ENCODE data around the gene ELMO1. TPM values are rescaled to one million over a fixed set of nuclear protein-coding genes. Genes with fewer than 3 reads are reported as not detected.

The ELMO1 gene
- total and polyA plus RNA-seq, 10 of the 15 experiments (the other 5 are each of a cell fraction or from before 2014, with no cell fraction given): 22.6 to 85.9 (median 56.6) TPM

GRCh38 chr7:37205451-37205850, 243.2 kb downstream of the ELMO1 start (continued):
- TF ChIP-seq ATF2 (IDR thresholded peaks at IDR 0.05; ENCODE audit: low read length): no peak
- no peak for TF ChIP-seq FOXM1 (IDR thresholded peaks at IDR 0.05; ENCODE audit: low read depth, low read length)
- TF ChIP-seq SMAD1 (IDR thresholded peaks at IDR 0.05; ENCODE audit: low read depth, partially characterized antibody): no peak
- TF ChIP-seq SPI1 (IDR thresholded peaks at IDR 0.05; ENCODE audit: borderline replicate concordance, insufficient read depth, low read depth, low read length): no peak
- TF ChIP-seq, protein P1, sequence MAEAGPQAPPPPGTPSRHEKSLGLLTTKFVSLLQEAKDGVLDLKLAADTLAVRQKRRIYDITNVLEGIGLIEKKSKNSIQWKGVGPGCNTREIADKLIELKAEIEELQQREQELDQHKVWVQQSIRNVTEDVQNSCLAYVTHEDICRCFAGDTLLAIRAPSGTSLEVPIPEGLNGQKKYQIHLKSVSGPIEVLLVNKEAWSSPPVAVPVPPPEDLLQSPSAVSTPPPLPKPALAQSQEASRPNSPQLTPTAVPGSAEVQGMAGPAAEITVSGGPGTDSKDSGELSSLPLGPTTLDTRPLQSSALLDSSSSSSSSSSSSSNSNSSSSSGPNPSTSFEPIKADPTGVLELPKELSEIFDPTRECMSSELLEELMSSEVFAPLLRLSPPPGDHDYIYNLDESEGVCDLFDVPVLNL (IDR thresholded peaks at IDR 0.05; ENCODE audit: low read depth, low read length): no peak
- TF ChIP-seq RELA (IDR thresholded peaks at IDR 0.05; ENCODE audit: borderline replicate concordance, partially characterized antibody): no peak

GRCh38 chr7:37201876-37202198, 246.8 kb downstream of the ELMO1 start:
- Histone ChIP-seq H3K4me1 (ENCODE audit: control insufficient read depth, insufficient read depth, low read length) (0 out of 2 replicates have a peak, but pooled peaks cover 3% of the 10 kb centered on the region), H3K27me3 (replicated peaks in 1 of 2; ENCODE audit: control insufficient read depth in 2 of 2, insufficient read depth in 2 of 2, low read length in 1 of 2) (no peaks in the 10 kb centered on the region), H3K36me3 (ENCODE audit: control insufficient read depth in 2 of 2, insufficient read depth in 2 of 2, low read length in 1 of 2) (peaks cover 2 to 12% of the 10 kb centered on the region in 2 experiments; a peak in 3 of 4 replicates), H3K4me2 (ENCODE audit: control insufficient read depth, insufficient read depth) (no peak overlapping the region), H3K9me3 (replicated peaks; ENCODE audit: control insufficient read depth, insufficient read depth, low read length) (no peaks in the 10 kb centered on the region), H3K79me2 (ENCODE audit: control insufficient read depth, insufficient read depth, low read length) (no peaks in the 10 kb centered on the region), H3K4me3 (no peak overlapping the region), H3K27ac (ENCODE audit: control insufficient read depth, insufficient read depth) (no peak overlapping the region), H2AFZ (ENCODE audit: control insufficient read depth, low read depth, low read length) (no peak overlapping the region), H4K20me1 (ENCODE audit: control insufficient read depth, insufficient read depth) (no peaks in the 10 kb centered on the region), H3K9ac (ENCODE audit: control insufficient read depth, insufficient read depth, low read length) (no peak overlapping the region)
- SMC1A ChIA-PET (ENCODE audit: uncharacterized antibody, unreplicated experiment): interaction anchor here (0.7 to 3.0 kb wide), 11 partner anchors 8 to 728 kb away, joined by 3 to 11 read pairs (median 4); no protein-coding TSS in a partner anchor
- 66% methylated on average over 2 of the region's 2 CpGs for WGBS (ENCODE audit: insufficient coverage, insufficient replicate concordance, low lambda C conversion rate, missing lambda C conversion rate)
- intact Hi-C loops (cut with micrococcal nuclease; ENCODE audit: unreplicated experiment) (loop anchor here (1.0 kb wide), 1 partner anchor 715 kb away; no protein-coding TSS in a partner anchor), in situ Hi-C loops (cut with MboI) (loop anchor here (5.0 kb wide), 1 partner anchor 720 kb away; no protein-coding TSS in a partner anchor)
- ATAC-seq: peak; percentile 38
- RAD21 ChIA-PET (ENCODE audit: unreplicated experiment): interaction anchor here (1.0 to 2.7 kb wide), 5 partner anchors 151 to 729 kb away, joined by 3 to 13 read pairs (median 4); no protein-coding TSS in a partner anchor
- CTCF ChIA-PET: interaction anchor here (0.7 to 6.3 kb wide), 16 partner anchors 10 to 834 kb away, joined by 3 to 49 read pairs (median 8); no protein-coding TSS in a partner anchor
- FAIRE-seq: no peak
- no TSS peak for BruUV-seq (replicated peaks)
- DNase-seq (ENCODE audit: low read depth, low spot score): no peak
- POLR2A ChIA-PET: no interaction called here
- no peak for TF ChIP-seq IKZF1 (conservative IDR thresholded peaks at IDR 0.05)
- TF ChIP-seq, protein P2, sequence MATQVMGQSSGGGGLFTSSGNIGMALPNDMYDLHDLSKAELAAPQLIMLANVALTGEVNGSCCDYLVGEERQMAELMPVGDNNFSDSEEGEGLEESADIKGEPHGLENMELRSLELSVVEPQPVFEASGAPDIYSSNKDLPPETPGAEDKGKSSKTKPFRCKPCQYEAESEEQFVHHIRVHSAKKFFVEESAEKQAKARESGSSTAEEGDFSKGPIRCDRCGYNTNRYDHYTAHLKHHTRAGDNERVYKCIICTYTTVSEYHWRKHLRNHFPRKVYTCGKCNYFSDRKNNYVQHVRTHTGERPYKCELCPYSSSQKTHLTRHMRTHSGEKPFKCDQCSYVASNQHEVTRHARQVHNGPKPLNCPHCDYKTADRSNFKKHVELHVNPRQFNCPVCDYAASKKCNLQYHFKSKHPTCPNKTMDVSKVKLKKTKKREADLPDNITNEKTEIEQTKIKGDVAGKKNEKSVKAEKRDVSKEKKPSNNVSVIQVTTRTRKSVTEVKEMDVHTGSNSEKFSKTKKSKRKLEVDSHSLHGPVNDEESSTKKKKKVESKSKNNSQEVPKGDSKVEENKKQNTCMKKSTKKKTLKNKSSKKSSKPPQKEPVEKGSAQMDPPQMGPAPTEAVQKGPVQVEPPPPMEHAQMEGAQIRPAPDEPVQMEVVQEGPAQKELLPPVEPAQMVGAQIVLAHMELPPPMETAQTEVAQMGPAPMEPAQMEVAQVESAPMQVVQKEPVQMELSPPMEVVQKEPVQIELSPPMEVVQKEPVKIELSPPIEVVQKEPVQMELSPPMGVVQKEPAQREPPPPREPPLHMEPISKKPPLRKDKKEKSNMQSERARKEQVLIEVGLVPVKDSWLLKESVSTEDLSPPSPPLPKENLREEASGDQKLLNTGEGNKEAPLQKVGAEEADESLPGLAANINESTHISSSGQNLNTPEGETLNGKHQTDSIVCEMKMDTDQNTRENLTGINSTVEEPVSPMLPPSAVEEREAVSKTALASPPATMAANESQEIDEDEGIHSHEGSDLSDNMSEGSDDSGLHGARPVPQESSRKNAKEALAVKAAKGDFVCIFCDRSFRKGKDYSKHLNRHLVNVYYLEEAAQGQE (IDR thresholded peaks at IDR 0.05; ENCODE audit: low read depth, low read length): no peak
- TF ChIP-seq RB1 (IDR thresholded peaks at IDR 0.05; ENCODE audit: borderline replicate concordance): no peak
- TF ChIP-seq LARP7 (IDR thresholded peaks at IDR 0.05): no peak
- TF ChIP-seq RFX5 (IDR thresholded peaks at IDR 0.05; ENCODE audit: low read depth, low read length): no peak
- no peak for TF ChIP-seq USF1 (IDR thresholded peaks at IDR 0.05; ENCODE audit: borderline replicate concordance, extremely low read length, insufficient read depth, low read depth, low read length)
- TF ChIP-seq BHLHE40 (IDR thresholded peaks at IDR 0.05; ENCODE audit: borderline replicate concordance in 1 of 2, low read depth in 2 of 2, low read length in 1 of 2): no peak
- no peak for TF ChIP-seq HSF1 (IDR thresholded peaks at IDR 0.05; ENCODE audit: low read depth, low read length)

Measured in GM12878 (cell line).